Urothelium cell line (cell line): ENCODE data around the gene SLC1A2.

ENCODE experiments used
- DNase-seq: peaks from one replicate; pipeline ENCODE4 v3.0.0; 2011; ENCODE audit warnings: low spot score, mixed read lengths
- FAIRE-seq: peaks from 2 replicates; lab custom pipeline; 2011; peaks lifted over from hg19 to GRCh38; lab: Jason Lieb, UNC

Gene SLC1A2

GRCh38 chr11:35204614-35205013 lies 214.7 kb downstream of the SLC1A2 start:
- FAIRE-seq, result no peak
- no peak for DNase-seq
